Hematopoietic multipotent progenitor cell treated with erythropoietin and hydrocortisone succinate and interleukin-3 and kit ligand, for 17 days (in vitro differentiated cells): ENCODE measurements around the gene SPG7.

ENCODE experiments used
- DNase-seq: peaks from one replicate; pipeline ENCODE4 v3.0.0-alpha.2; 2015; ENCODE audit warnings: low spot score

Gene SPG7

GRCh38 chr16:89485701-89486246, 22.4 kb upstream of the SPG7 start:
- peak; percentile 4 for DNase-seq

GRCh38 chr16:89489040-89489897, 18.9 kb upstream of the SPG7 start:
- peak; percentile 69 for DNase-seq

GRCh38 chr16:89489898-89490438, 18.2 kb upstream of the SPG7 start:
- no peak for DNase-seq

DNA sequence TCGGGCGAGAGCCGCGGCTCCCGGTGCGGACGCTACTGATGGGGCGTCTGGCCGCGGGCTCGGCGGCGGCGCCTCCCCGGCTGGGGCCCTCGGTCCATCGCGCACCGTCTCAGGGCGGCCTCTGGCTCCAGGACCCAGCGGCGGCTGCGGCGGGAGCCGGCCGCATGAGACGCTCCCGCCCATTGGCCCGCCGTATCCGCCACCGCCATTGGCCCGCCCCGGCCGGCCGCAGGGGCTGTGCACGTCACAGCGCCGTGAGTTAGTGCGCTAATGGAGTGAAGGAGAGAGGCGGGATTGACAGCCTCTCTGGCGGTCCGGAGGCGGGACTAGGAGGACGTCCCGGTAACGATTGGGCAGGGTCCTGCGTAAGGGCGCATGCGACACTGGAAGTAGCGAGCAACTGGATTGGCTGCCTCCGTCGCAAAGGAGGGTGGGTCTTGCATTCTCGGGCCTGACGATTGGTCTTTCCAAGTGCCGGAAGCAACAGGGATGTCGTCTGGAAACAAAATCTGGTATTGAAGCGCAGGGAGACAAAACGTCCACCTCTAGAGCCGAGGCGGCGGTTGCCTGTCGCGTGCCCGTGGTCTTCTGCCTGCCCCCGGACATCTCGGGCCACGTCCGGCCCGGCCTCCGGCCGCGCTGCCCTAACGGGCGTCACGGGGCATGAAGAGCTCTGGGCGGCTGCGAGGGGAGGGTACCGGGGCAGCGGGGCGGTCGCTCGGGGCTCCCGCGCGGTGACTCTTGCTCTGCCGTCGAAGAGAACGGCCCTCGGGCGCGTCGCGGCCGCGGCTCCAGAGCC, 17.6 kb upstream of the SPG7 start, which contains the start of gene ANKRD11:
ANKRD11 (minus strand) TSS at position 123 of the 799 bp plus-strand sequence. CDS start 173,542 bp downstream, outside the sequence.
- DNase-seq: peak; percentile 100

GRCh38 chr16:89491238-89491869, 16.8 kb upstream of the SPG7 start:
- no peak for DNase-seq

DNA sequence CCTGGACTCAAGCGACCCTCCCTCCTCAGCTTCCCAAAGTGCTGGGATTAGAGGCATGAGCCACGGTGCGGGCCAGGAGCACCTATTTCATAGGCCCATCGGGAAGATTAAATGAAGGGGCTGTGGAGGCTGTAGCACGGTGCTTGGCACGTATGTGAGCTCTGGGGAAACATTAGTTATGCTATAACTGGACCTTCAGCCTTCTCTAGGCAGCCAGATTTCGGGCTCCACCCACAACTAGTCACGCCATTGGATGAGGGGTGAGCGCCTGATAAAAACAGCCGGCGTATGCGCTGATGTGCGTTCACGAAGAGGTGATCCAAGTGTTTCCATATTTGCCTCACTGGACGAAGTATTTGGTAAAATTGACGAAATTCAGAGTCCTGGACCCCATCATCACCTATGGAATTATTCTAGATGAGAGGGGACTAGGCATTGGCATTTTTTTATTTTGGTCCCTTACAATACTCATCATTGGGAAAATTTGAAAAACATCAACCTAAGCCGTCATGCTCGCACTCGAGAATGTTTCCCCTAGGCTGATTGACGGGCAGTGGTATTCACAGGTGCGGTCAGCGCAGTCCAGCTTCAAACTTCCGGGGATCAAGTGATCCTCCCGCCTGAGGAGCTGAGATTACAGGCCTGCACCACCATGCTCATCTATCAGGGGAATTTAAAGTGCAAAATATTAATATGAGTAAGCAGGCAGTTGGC, 16.1 kb upstream of the SPG7 start:
- DNase-seq: no peak

- DNase-seq: no peak
Measured at GRCh38 chr16:89493776-89494175, 14.4 kb upstream of the SPG7 start.

- no peak for DNase-seq
Measured at GRCh38 chr16:89495121-89495520, 13.1 kb upstream of the SPG7 start.

DNA sequence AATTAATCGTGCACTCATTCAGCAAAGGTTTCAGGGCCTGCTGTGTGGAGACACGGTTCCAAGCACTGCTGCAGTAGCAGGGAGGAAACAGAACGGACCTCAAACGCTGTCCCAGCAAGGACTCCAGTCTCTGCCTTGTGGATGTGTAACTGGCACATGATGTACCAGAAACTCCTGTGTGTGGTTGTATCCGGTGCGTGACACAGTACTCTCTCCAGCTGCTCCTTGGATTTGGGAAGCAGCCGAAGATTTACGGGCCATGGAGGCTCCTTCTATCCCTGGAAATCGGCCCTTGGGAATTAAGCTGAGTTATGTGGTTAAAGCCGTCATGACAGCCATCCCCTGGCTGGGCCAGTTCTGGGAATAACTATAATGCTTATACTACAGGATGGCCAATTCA, 9.4 kb upstream of the SPG7 start:
- DNase-seq: no peak

- no peak for DNase-seq
Measured at GRCh38 chr16:89499767-89500166, 8.4 kb upstream of the SPG7 start.

DNA sequence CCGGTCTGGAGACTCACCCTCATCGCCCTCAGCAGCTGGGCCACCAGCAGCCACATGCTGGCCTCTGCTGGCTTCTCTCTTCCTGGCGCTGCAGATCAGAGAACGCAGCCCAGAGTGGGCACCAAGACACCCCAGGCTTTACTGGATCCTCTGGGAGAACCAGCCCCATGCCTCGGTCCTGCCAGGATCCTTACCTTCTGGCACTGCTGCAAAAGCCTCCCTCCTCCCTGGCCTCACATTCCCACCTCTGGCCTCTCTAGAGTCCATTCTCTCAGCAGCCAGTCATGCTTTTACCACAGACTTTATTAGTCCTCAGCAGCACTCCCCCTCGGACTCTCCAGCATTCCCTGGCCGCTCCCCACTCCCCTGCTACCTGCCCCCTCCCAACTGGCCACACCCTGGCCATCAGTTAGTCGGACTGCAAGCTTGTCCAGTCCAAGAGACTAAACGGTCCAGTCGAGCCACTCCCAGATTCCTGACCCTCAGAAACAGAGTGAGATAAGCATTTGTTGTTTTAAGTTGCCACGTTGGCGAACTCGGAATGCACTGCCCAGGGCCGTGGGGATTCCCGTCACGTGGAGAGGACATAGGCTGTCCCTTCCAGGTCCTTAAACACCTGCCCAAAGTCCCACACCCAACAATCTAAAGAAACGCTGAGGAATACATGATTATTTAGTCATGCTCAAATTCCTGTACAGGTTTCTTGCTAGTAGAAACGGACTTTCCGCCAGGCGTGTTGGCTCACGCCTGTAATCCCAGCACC, 5.9 kb upstream of the SPG7 start:
- DNase-seq: no peak

GRCh38 chr16:89504091-89504490, 4.1 kb upstream of the SPG7 start:
- DNase-seq: no peak

- DNase-seq: peak; percentile 81
Measured at GRCh38 chr16:89505204-89506112, 2.7 kb upstream of the SPG7 start.

DNA sequence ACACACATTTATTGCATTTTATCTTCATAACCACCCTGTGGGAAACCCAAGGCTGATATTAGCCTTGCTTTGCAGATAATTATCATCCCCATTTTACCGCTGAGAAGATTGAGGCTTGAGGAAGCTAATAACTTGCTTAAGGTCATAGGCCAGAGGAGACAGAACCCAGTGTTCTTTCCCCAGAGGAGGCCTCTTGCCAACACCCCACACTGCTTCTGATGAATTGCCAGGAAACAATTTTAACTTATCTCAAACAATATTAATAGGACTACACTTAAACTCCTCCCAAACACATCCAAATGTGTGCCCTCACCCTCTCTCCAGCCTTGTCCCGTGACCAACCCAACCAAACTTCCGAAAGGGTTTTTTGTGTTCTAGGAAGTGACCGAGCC, 2.1 kb upstream of the SPG7 start:
- no peak for DNase-seq

DNA sequence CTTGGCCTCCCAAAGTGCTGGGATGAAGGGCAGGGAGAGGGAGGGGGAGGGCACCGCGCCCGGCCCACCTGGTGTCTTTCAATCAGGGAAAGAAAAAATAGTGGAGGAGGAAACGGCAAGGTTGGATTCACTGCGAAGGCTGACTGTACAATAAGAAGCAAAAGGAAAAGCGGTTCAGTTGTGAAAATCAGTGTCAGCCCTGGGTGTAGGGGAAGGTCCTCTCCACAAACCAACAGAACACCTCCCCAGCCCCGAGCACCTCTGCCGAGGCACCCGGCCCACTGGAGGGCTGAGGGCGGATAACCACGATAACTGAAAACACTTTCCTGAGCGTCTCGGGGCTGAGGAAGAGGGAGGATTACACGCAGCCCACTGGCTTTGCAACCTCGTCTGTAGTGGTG, 1.4 kb upstream of the SPG7 start:
- DNase-seq: no peak

DNA sequence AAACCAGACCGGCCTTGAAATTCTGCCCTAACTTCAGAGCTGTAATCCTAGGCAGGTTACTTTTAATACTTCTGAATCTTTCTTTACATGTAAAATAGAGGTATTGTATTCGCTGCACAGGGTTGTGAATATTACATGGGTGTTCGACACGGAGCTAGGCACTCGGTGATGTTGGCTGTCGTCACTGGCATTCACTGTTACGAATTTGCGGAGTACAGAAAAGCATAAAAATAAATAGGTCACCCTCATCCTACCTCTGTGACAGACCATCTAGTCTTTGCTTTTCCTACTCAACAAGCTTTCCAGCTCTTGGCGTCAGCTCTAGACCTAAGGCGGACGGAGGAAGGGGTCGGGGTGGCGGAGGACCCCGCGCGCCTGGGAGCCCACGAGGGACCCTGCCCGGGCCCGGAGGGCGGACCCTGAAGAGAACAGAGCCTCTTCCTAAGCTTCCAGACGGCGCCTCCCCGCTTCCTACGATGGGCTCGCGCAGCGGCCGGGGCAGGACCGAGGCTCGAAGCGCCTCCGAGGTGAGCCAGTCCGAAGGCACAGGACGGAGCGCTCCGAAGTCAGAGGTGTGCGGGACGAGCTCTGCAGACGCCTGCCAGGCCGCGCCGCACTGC, 879 bp upstream of the SPG7 start:
- no peak for DNase-seq

DNA sequence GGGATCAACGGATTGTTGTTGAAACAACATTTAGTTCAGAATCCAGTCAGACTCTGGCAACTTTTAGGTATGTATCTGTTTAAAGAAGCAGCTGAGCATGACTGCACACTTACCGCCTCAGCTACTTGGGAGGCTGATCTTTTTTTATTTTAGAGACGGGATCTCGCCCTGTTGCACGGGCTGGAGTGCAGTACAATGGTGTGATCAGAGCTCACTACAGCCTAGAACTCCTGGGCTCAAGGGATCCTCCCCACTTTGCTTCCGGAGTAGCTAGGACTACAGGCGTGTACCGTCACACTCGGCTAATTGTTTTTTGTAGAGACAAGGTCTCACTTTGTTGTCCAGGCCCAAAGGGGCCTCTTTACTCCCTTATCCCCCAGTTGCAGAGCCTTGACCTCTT, 2.3 kb downstream of the SPG7 start:
- no peak for DNase-seq

DNA sequence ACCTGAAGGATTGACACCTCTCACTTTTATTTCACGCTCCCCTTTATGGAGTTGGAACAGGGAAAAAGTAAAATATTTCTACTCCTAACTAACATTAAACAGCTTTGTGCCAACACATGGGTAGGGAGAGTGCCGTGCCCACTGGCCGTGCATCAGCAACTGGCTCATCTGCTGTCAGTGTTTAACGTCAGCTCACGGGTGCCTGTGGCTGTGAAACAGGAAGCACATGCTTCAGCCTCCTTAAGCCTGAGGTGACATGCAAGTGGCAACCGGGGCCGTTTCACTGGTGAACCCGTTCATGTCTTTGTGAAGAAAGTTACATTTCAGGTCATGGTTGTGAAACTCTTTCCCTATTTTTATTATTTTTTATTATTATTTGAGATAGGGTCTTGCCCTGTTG, 3.2 kb downstream of the SPG7 start:
- no peak for DNase-seq

GRCh38 chr16:89512453-89512852, 4.2 kb downstream of the SPG7 start:
- DNase-seq: no peak
